CD4-positive, alpha-beta T cell (primary cell): ENCODE data around the gene ZFC3H1. TPM values are rescaled to one million over a fixed set of nuclear protein-coding genes. Genes with fewer than 3 reads are reported as not detected.

Source experiments
- ATAC-seq: fragments of 200-7000 bp; cut with Tn5 transposase; one replicate; pipeline ENCODE4 v1.10.0; 2022; ENCODE audit warnings: mild to moderate bottlenecking; ENCODE audit not compliant: poor library complexity
- CTCF ChIA-PET: fragments of 350-600 bp; sonication (Branson Sonifier 250); formaldehyde crosslinking; loops from one replicate; lab custom pipeline; 2021; ENCODE audit warnings: antibody characterized with exemption, inconsistent platforms; lab: Charles Lee
- POLR2A ChIA-PET: fragments of 350-600 bp; sonication (Branson Sonifier 250); formaldehyde crosslinking; loops from one replicate; lab custom pipeline; 2021; ENCODE audit warnings: antibody characterized with exemption, inconsistent platforms; lab: Charles Lee
- DNase-seq, 14 experiments: peaks; one replicate each; pipeline ENCODE4 v3.0.0-alpha.2; 2013 to 2020; ENCODE audit warnings: mixed read lengths in 2 of 14
- H3K27ac ChIP-seq, 2 donors: one replicate each; pipeline versions ENCODE4 v1.5.1 to v1.7.0; 2013; ENCODE audit warnings: low read length in 2 of 2, low read depth in 1 of 2, mild to moderate bottlenecking in 1 of 2
- H3K27me3 ChIP-seq, 2 experiments: 1 replicate in 1 of 2; 2 replicates in 1 of 2; pipeline versions ENCODE4 v1.6.1 to v1.7.0; 2013; ENCODE audit warnings: low read length in 2 of 2, control low read depth in 1 of 2, mild to moderate bottlenecking in 1 of 2, moderate library complexity in 1 of 2; ENCODE audit not compliant: insufficient read depth in 2 of 2, control insufficient read depth in 1 of 2
- H3K36me3 ChIP-seq: one replicate; pipeline ENCODE4 v1.6.1; 2013; ENCODE audit warnings: low read length, control low read depth; ENCODE audit not compliant: insufficient read depth
- H3K4me1 ChIP-seq: one replicate; pipeline ENCODE4 v1.6.1; 2013; ENCODE audit warnings: low read length, control low read depth; ENCODE audit not compliant: insufficient read depth
- H3K4me3 ChIP-seq: one replicate; pipeline ENCODE4 v1.5.1; 2013; ENCODE audit warnings: mild to moderate bottlenecking, low read length, moderate library complexity
- H3K9me3 ChIP-seq, 2 experiments: 1 replicate in 1 of 2; 2 replicates in 1 of 2; pipeline versions ENCODE4 v1.6.1 to v1.7.0; 2013; ENCODE audit warnings: low read length in 2 of 2, mild to moderate bottlenecking in 2 of 2, control low read depth in 1 of 2, moderate library complexity in 1 of 2; ENCODE audit not compliant: control insufficient read depth in 1 of 2, insufficient read depth in 1 of 2
- H3K27ac Mint-ChIP-seq: one replicate; pipeline ENCODE4 v1.8.0; 2020; ENCODE audit warnings: mixed read lengths
- H3K27me3 Mint-ChIP-seq: one replicate; pipeline ENCODE4 v1.8.0; 2021; ENCODE audit warnings: mixed read lengths
- H3K36me3 Mint-ChIP-seq: one replicate; pipeline ENCODE4 v1.8.0; 2021; ENCODE audit warnings: low read depth, mixed read lengths
- H3K4me1 Mint-ChIP-seq: one replicate; pipeline ENCODE4 v1.8.0; 2021; ENCODE audit warnings: low read depth, mixed read lengths
- H3K4me3 Mint-ChIP-seq: one replicate; pipeline ENCODE4 v1.8.0; 2020; ENCODE audit warnings: mild to moderate bottlenecking, mixed read lengths
- H3K9me3 Mint-ChIP-seq: one replicate; pipeline ENCODE4 v1.8.0; 2020; ENCODE audit warnings: mixed read lengths
- CTCF ChIP-seq: fragments of 200-600 bp; IDR thresholded peaks from one replicate; pipeline ENCODE4 v1.8.0; 2022; ENCODE audit warnings: antibody characterized with exemption, mild to moderate bottlenecking
- intact Hi-C, 2 experiments: fragments of 100-400 bp; cut with DNase I in 1 of 2; cut with micrococcal nuclease in 1 of 2; formaldehyde crosslinking; loops; one replicate each; pipeline versions ENCODE4 v1.15.1 to v1.9.0; 2023 to 2025; cut with DNase I, micrococcal nuclease
- total RNA-seq, 174 experiments: library from RNA in 2 of 174; stranded (reverse) in 2 of 174; gene quantifications; one replicate each; pipeline ENCODE4 v1.2.3 and lab custom pipeline; 2021 to 2026

ZFC3H1 gene
- total RNA-seq, 2 experiments from 2014 or later: 131 to 135 TPM

- Histone ChIP-seq H3K4me1 (peaks cover 20% of the 10 kb centered on the region), H3K4me3 (peak overlapping the region; percentile 77), H3K9me3 (no peaks in the 10 kb centered on the region), H3K36me3 (no peaks in the 10 kb centered on the region), H3K27me3 (no peaks in the 10 kb centered on the region), H3K27ac (peak overlapping the region; percentile 69 to 78)
- ChIA-PET POLR2A (interaction anchor here (0.7 to 6.2 kb wide), 9 partner anchors 17 to 152 kb away, joined by 3 to 312 read pairs (median 5); partner anchors contain the start of genes RAB21, TBC1D15, THAP2 and ZFC3H1), CTCF (interaction anchor here (1.3 to 4.2 kb wide), 7 partner anchors 10 to 68 kb away, joined by 3 to 52 read pairs (median 7); partner anchors contain the start of genes RAB21, THAP2 and ZFC3H1)
- DNase-seq (peak in 1 of 14 experiments; percentile 10), ATAC-seq (no peak)
- peaks cover 49% of the 10 kb centered on the region for H3K4me1 Mint-ChIP-seq
- no peaks in the 10 kb centered on the region for H3K27me3 Mint-ChIP-seq
- peak overlapping the region; percentile 92 for H3K4me3 Mint-ChIP-seq
- H3K27ac Mint-ChIP-seq: peak overlapping the region; percentile 87
- no peaks in the 10 kb centered on the region for H3K9me3 Mint-ChIP-seq
- TF ChIP-seq CTCF: no peak
- intact Hi-C loops: loop anchor here (1.0 to 5.0 kb wide), 4 partner anchors 23 to 152 kb away; partner anchors contain the start of genes RAB21 (in 1 of the 2), TBC1D15 (in 1 of the 2) and ZFC3H1 (in 1 of the 2)
- H3K36me3 Mint-ChIP-seq: peaks cover 5% of the 10 kb centered on the region
These were observed 23.0 kb upstream of the ZFC3H1 start for GRCh38 chr12:71686658-71687025.

DNA sequence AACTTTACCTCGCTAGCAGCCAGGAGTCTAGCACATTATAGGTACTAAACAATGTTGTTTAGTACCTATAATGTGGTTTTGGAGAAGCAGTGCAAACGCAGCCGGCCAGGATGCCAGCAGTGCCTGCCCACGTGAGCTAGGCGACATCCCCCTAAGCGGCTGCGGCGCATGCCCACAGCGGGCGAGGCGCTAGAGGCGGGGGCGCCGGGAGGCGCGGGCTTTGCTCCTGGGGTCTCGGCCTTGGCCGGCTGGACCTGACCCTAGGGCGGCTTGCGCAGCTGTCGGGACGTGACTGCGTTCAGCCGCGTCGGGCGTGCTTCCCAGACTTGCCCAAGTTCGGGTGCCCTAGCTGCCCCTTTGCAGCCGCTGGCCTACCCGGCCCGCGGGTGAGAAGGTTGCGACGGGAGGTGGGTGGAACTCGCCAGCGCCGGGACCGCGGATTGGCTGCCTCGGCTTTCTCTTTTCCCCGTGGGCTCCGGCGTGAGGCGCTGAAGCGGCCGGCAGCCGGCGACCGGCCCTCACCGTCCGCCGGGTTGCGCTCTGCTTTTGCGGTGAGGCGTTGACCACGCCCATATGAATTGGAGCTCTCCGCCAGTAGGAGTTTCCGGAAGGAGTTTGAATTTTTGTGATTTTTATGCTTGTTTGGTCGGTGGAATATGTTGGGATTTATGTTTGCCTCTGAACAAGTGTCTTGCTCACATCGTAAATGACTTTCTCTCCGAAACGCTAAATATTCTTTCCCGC is 22.4 kb upstream of the ZFC3H1 start, which contains the start of gene TMEM19:
TMEM19 (plus strand) TSS at position 169 of the 744 bp plus-strand sequence. CDS start 599 bp downstream, outside the sequence.
- Histone ChIP-seq H3K36me3 (no peaks in the 10 kb centered on the region), H3K27me3 (no peaks in the 10 kb centered on the region), H3K27ac (peak within 1 kb of the TSS; percentile 69 to 78), H3K4me1 (peaks cover 20% of the 10 kb centered on the region), H3K9me3 (no peaks in the 10 kb centered on the region), H3K4me3 (peak within 1 kb of the TSS; percentile 77)
- POLR2A ChIA-PET: interaction anchor here (0.7 to 6.2 kb wide), 18 partner anchors 9 to 191 kb away, joined by 3 to 312 read pairs (median 5); partner anchors contain the start of genes RAB21, TBC1D15, THAP2 and ZFC3H1
- Mint-ChIP-seq H3K9me3 (no peaks in the 10 kb centered on the region), H3K27ac (peak within 1 kb of the TSS; percentile 87), H3K36me3 (peaks cover 4% of the 10 kb centered on the region), H3K4me3 (peak within 1 kb of the TSS; percentile 92), H3K27me3 (no peaks in the 10 kb centered on the region), H3K4me1 (peaks cover 47% of the 10 kb centered on the region)
- peak; percentile 90 for ATAC-seq
- TF ChIP-seq CTCF: no peak
- CTCF ChIA-PET: interaction anchor here (1.3 to 4.2 kb wide), 7 partner anchors 9 to 68 kb away, joined by 3 to 52 read pairs (median 7); partner anchors contain the start of genes RAB21, THAP2 and ZFC3H1
- intact Hi-C loops: loop anchor here (1.0 to 5.0 kb wide), 4 partner anchors 23 to 153 kb away; partner anchors contain the start of genes RAB21 (in 1 of the 2), TBC1D15 (in 1 of the 2) and ZFC3H1 (in 1 of the 2)
- peak; percentile 64 to 91 (median 79) for DNase-seq

- intact Hi-C loops: loop anchor here in 1 of 2 experiments (5.0 kb wide), 1 partner anchor 67 kb away; the partner anchor contains the start of gene RAB21
- no peak for TF ChIP-seq CTCF
- no peaks in the 10 kb centered on the region for H3K27me3 Mint-ChIP-seq
- no peak for ATAC-seq
- H3K27me3 ChIP-seq: no peaks in the 10 kb centered on the region
- H3K4me3 ChIP-seq: peak overlapping the region; percentile 77
- H3K27ac ChIP-seq: peak overlapping the region; percentile 47 to 78
- H3K9me3 Mint-ChIP-seq: no peaks in the 10 kb centered on the region
- H3K4me1 ChIP-seq: peaks cover 20% of the 10 kb centered on the region
- peak overlapping the region; percentile 87 for H3K27ac Mint-ChIP-seq
- ChIA-PET POLR2A (interaction anchor here (0.9 to 6.2 kb wide), 16 partner anchors 8 to 191 kb away, joined by 3 to 312 read pairs (median 5); partner anchors contain the start of genes RAB21, TBC1D15, THAP2 and ZFC3H1), CTCF (interaction anchor here (1.4 to 4.2 kb wide), 6 partner anchors 8 to 62 kb away, joined by 4 to 52 read pairs (median 7); partner anchors contain the start of genes THAP2 and ZFC3H1)
- peaks cover 4% of the 10 kb centered on the region for H3K36me3 Mint-ChIP-seq
- H3K4me1 Mint-ChIP-seq: peaks cover 47% of the 10 kb centered on the region
- DNase-seq: no peak
- H3K9me3 ChIP-seq: no peaks in the 10 kb centered on the region
- no peaks in the 10 kb centered on the region for H3K36me3 ChIP-seq
- peak overlapping the region; percentile 92 for H3K4me3 Mint-ChIP-seq
These were observed 21.8 kb upstream of the ZFC3H1 start for GRCh38 chr12:71685312-71685906.
